ENCODE results near the gene KHDC4.

- TF ChIP-seq CSDC2 (CRISPR knock-in tag; IDR thresholded peaks at IDR 0.05) (no peak), RARB (CRISPR knock-in tag; IDR thresholded peaks at IDR 0.05) (no peak), OSR1 (CRISPR knock-in tag; IDR thresholded peaks at IDR 0.05) (no peak), ARNTL (CRISPR knock-in tag; IDR thresholded peaks at IDR 0.05; ENCODE audit: borderline replicate concordance, low read depth) (no peak), ZFP3 (CRISPR knock-in tag; IDR thresholded peaks at IDR 0.05) (no peak)
- TF ChIP-seq, protein P1, sequence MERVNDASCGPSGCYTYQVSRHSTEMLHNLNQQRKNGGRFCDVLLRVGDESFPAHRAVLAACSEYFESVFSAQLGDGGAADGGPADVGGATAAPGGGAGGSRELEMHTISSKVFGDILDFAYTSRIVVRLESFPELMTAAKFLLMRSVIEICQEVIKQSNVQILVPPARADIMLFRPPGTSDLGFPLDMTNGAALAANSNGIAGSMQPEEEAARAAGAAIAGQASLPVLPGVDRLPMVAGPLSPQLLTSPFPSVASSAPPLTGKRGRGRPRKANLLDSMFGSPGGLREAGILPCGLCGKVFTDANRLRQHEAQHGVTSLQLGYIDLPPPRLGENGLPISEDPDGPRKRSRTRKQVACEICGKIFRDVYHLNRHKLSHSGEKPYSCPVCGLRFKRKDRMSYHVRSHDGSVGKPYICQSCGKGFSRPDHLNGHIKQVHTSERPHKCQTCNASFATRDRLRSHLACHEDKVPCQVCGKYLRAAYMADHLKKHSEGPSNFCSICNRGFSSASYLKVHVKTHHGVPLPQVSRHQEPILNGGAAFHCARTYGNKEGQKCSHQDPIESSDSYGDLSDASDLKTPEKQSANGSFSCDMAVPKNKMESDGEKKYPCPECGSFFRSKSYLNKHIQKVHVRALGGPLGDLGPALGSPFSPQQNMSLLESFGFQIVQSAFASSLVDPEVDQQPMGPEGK (CRISPR knock-in tag; IDR thresholded peaks at IDR 0.05; ENCODE audit: borderline replicate concordance): no peak
Observed at GRCh38 chr1:155957411-155957915, 23.2 kb upstream of the KHDC4 start.

Data from SK-N-SH treated with all-trans-retinoic acid at 6 μM for 48 hours (cell line).